SK-N-SH treated with all-trans-retinoic acid at 6 μM for 48 hours (cell line): Measurements from ENCODE around the gene USHBP1.
A peak's percentile ranks its signal among the peaks of the same experiment; 100 is the strongest.

Experiments used
- ATAC-seq: fragments of 200-7000 bp; cut with Tn5 transposase; 3 replicates; pipeline ENCODE4 v1.9.1; 2020; ENCODE audit warnings: mild to moderate bottlenecking, moderate library complexity
- ARNTL ChIP-seq: fragments of 450-650 bp; formaldehyde crosslinking; IDR thresholded peaks from 2 replicates; pipeline ENCODE4 v1.5.0; 2020; ENCODE audit warnings: low read depth, mild to moderate bottlenecking, moderate library complexity, borderline replicate concordance
- BACH2 ChIP-seq: fragments of 250-450 bp; sonication (Bioruptor Pico); IDR thresholded peaks from 2 replicates; pipeline ENCODE4 v1.9.0; 2021; ENCODE audit warnings: mild to moderate bottlenecking, borderline replicate concordance
- CREB5 ChIP-seq: fragments of 250-450 bp; sonication (Bioruptor Pico); IDR thresholded peaks from 2 replicates; pipeline ENCODE4 v1.5.1; 2020; ENCODE audit warnings: low read depth, mild to moderate bottlenecking, moderate library complexity
- CSDC2 ChIP-seq: fragments of 250-450 bp; sonication (Bioruptor Pico); IDR thresholded peaks from 2 replicates; pipeline ENCODE4 v1.5.0; 2020; ENCODE audit warnings: mild to moderate bottlenecking, moderate library complexity
- CSRNP3 ChIP-seq: fragments of 250-450 bp; sonication (Bioruptor Pico); IDR thresholded peaks from 2 replicates; pipeline ENCODE4 v1.5.1; 2021; ENCODE audit warnings: mild to moderate bottlenecking, moderate library complexity
- ESRRG ChIP-seq: fragments of 250-450 bp; sonication (Bioruptor Pico); IDR thresholded peaks from 2 replicates; pipeline ENCODE4 v1.6.1; 2021; ENCODE audit warnings: mild to moderate bottlenecking
- GLIS3 ChIP-seq: fragments of 250-450 bp; sonication (Bioruptor Pico); IDR thresholded peaks from 2 replicates; pipeline ENCODE4 v1.5.0; 2020; ENCODE audit warnings: mild to moderate bottlenecking, moderate library complexity
- ISL1 ChIP-seq: fragments of 250-450 bp; sonication (Bioruptor Pico); IDR thresholded peaks from 2 replicates; pipeline ENCODE4 v2.1.2; 2022; ENCODE audit warnings: mild to moderate bottlenecking, moderate library complexity
- OSR1 ChIP-seq: fragments of 250-450 bp; sonication (Bioruptor Pico); IDR thresholded peaks from 2 replicates; pipeline ENCODE4 v1.8.0; 2022; ENCODE audit warnings: moderate library complexity, mild to moderate bottlenecking, inconsistent platforms
- PATZ1 ChIP-seq: fragments of 250-450 bp; sonication (Bioruptor Pico); IDR thresholded peaks from 2 replicates; pipeline ENCODE4 v1.8.0; 2020; ENCODE audit warnings: mild to moderate bottlenecking, moderate library complexity, borderline replicate concordance
- POU6F1 ChIP-seq: fragments of 250-450 bp; sonication (Bioruptor Pico); IDR thresholded peaks from 2 replicates; pipeline ENCODE4 v1.8.0; 2021; ENCODE audit warnings: low read depth, mild to moderate bottlenecking, moderate library complexity, borderline replicate concordance
- PPARA ChIP-seq: fragments of 250-450 bp; sonication (Bioruptor Pico); IDR thresholded peaks from 2 replicates; pipeline ENCODE4 v1.5.0; 2020; ENCODE audit warnings: mild to moderate bottlenecking, borderline replicate concordance
- RARB ChIP-seq: fragments of 250-450 bp; sonication (Bioruptor Pico); IDR thresholded peaks from 2 replicates; pipeline ENCODE4 v1.8.0; 2021; ENCODE audit warnings: mild to moderate bottlenecking, moderate library complexity
- SNAI2 ChIP-seq: fragments of 250-450 bp; sonication (Bioruptor Pico); IDR thresholded peaks from 2 replicates; pipeline ENCODE4 v1.5.0; 2020; ENCODE audit warnings: mild to moderate bottlenecking, moderate library complexity
- TCF4 ChIP-seq: fragments of 250-450 bp; sonication (Bioruptor Pico); IDR thresholded peaks from 2 replicates; pipeline ENCODE4 v1.8.0; 2021; ENCODE audit warnings: mild to moderate bottlenecking, moderate library complexity, borderline replicate concordance
- ZFP3 ChIP-seq: fragments of 250-450 bp; sonication (Bioruptor Pico); IDR thresholded peaks from 2 replicates; pipeline ENCODE4 v1.5.0; 2020; ENCODE audit warnings: mild to moderate bottlenecking, moderate library complexity
- ZNF565 ChIP-seq: fragments of 450-650 bp; formaldehyde crosslinking; conservative IDR thresholded peaks from 2 replicates; pipeline ENCODE4 v1.5.0; 2020; ENCODE audit warnings: low read depth, mild to moderate bottlenecking, moderate library complexity

Gene USHBP1

GRCh38 chr19:17260842-17261325, 3.7 kb downstream of the USHBP1 start:
- no peak for TF ChIP-seq PPARA (CRISPR knock-in tag)
- no peak for TF ChIP-seq GLIS3 (CRISPR knock-in tag)
- no peak for TF ChIP-seq RARB
- no peak for TF ChIP-seq SNAI2
- ATAC-seq: peak; percentile 98

GRCh38 chr19:17259934-17260333, 4.6 kb downstream of the USHBP1 start:
- TF ChIP-seq OSR1 (CRISPR knock-in tag): no peak
- TF ChIP-seq ZNF565: no peak
- no peak for TF ChIP-seq PATZ1 (CRISPR knock-in tag)
- no peak for ATAC-seq

GRCh38 chr19:17259118-17259780, 5.3 kb downstream of the USHBP1 start:
- ATAC-seq: no peak
- no peak for TF ChIP-seq CSDC2 (CRISPR knock-in tag)
- TF ChIP-seq CSRNP3 (CRISPR knock-in tag): no peak
- TF ChIP-seq ESRRG (CRISPR knock-in tag): no peak
- no peak for TF ChIP-seq ISL1 (CRISPR knock-in tag)
- no peak for TF ChIP-seq CREB5 (CRISPR knock-in tag)

GRCh38 chr19:17256130-17256529, 8.4 kb downstream of the USHBP1 start:
- ATAC-seq: no peak
- TF ChIP-seq PPARA (CRISPR knock-in tag) (no peak), ZFP3 (CRISPR knock-in tag) (peak; percentile 96)

- ATAC-seq: no peak
- TF ChIP-seq PPARA (CRISPR knock-in tag): no peak
- TF ChIP-seq ESRRG (CRISPR knock-in tag): no peak
- TF ChIP-seq PATZ1 (CRISPR knock-in tag): no peak
Measured at GRCh38 chr19:17255150-17255621, 9.4 kb downstream of the USHBP1 start.

- ATAC-seq: no peak
- TF ChIP-seq CSRNP3 (CRISPR knock-in tag) (no peak), ARNTL (CRISPR knock-in tag) (no peak), TCF4 (CRISPR knock-in tag) (no peak), RARB (no peak), CREB5 (CRISPR knock-in tag) (no peak), BACH2 (CRISPR knock-in tag) (no peak), POU6F1 (no peak), OSR1 (CRISPR knock-in tag) (no peak)
Measured at GRCh38 chr19:17254636-17255035, 9.9 kb downstream of the USHBP1 start.
